Mesothelial cell of epicardium (in vitro differentiated cells): ENCODE measurements around the gene DCAF10. TPM values are rescaled to one million over a fixed set of nuclear protein-coding genes. Genes with fewer than 3 reads are reported as not detected.
A peak's percentile ranks its signal among the peaks of the same experiment; 100 is the strongest.

Experiments
- DNase-seq, 2 experiments: peaks; one replicate each; pipeline ENCODE4 v3.0.0; 2021; ENCODE audit warnings: low spot score in 2 of 2; ENCODE audit not compliant: unreplicated experiment in 2 of 2
- H3K27ac Mint-ChIP-seq: 2 replicates; pipeline ENCODE4 v1.8.0; 2021; ENCODE audit warnings: mixed read lengths
- H3K27me3 Mint-ChIP-seq: 2 replicates; pipeline ENCODE4 v1.8.0; 2021; ENCODE audit warnings: low read depth, mixed read lengths
- H3K36me3 Mint-ChIP-seq: 2 replicates; pipeline ENCODE4 v1.8.0; 2021; ENCODE audit warnings: mixed read lengths
- H3K4me1 Mint-ChIP-seq: 2 replicates; pipeline ENCODE4 v1.8.0; 2021; ENCODE audit warnings: mixed read lengths
- H3K4me3 Mint-ChIP-seq: 2 replicates; pipeline ENCODE4 v1.8.0; 2021; ENCODE audit warnings: mild to moderate bottlenecking, moderate library complexity, mixed read lengths
- H3K9me3 Mint-ChIP-seq: 2 replicates; pipeline ENCODE4 v1.8.0; 2021; ENCODE audit warnings: mixed read lengths
- total RNA-seq: library from RNA; stranded (reverse); gene quantifications from 3 replicates; pipeline ENCODE4 v1.2.1, GENCODE V29; 2021
- TF ChIP-seq, protein P1 (sequence below): fragments of 200-600 bp; sonication (generic); IDR thresholded peaks from one replicate; pipeline ENCODE4 v1.5.0; 2021; ENCODE audit warnings: antibody characterized with exemption; ENCODE audit not compliant: unreplicated experiment

DCAF10 gene
- total RNA-seq, 1 donor from 2014 or later, result 30.9 TPM

DNA sequence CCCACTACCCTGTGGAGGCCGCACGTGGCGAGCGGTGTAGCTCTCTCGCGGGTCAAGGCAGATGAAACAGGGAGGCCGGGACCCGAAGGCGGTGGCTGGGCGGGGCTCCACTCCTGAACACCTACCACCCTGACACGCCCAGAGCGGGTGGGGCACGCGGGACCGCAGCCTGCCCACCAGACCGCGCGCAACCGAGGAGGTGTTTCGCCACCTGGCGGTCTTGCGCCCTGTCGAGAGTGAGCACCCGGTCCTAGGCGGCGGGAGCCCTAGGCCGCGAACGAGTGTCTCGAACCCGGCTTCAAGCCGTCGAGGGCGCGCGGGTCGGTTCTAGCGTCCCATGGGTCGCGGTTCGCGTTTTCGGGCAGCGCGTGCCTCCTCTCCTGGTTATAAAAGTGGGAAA, 13.5 kb upstream of the DCAF10 start:
- H3K27me3 Mint-ChIP-seq, result no peaks in the 10 kb centered on the region
- peaks cover 8% of the 10 kb centered on the region for H3K36me3 Mint-ChIP-seq
- TF ChIP-seq, protein P1, sequence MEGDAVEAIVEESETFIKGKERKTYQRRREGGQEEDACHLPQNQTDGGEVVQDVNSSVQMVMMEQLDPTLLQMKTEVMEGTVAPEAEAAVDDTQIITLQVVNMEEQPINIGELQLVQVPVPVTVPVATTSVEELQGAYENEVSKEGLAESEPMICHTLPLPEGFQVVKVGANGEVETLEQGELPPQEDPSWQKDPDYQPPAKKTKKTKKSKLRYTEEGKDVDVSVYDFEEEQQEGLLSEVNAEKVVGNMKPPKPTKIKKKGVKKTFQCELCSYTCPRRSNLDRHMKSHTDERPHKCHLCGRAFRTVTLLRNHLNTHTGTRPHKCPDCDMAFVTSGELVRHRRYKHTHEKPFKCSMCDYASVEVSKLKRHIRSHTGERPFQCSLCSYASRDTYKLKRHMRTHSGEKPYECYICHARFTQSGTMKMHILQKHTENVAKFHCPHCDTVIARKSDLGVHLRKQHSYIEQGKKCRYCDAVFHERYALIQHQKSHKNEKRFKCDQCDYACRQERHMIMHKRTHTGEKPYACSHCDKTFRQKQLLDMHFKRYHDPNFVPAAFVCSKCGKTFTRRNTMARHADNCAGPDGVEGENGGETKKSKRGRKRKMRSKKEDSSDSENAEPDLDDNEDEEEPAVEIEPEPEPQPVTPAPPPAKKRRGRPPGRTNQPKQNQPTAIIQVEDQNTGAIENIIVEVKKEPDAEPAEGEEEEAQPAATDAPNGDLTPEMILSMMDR, result no peak
- no peaks in the 10 kb centered on the region for H3K9me3 Mint-ChIP-seq
- H3K4me1 Mint-ChIP-seq, result peaks cover 19% of the 10 kb centered on the region
- no peak overlapping the region for H3K27ac Mint-ChIP-seq
- no peak for DNase-seq
- H3K4me3 Mint-ChIP-seq, result no peak overlapping the region

DNA sequence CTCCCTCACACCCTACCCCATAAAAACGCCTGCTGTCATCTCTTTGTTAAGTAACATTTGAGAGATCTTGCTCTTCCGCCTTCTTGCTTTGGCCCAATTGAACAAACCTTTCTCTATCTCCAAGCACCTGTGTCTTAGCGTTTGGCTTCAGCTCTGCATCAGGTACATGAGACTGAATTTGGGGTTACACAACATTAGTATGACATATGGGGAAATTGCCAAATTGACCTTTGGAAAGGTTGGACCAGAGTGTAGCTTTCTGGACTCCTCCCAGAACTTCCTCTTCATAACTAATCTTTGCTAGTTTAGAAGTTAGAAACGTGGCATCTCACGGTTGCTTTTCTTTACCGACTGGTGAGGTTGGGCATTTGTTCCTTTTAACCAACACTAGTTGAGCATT, 12.3 kb upstream of the DCAF10 start:
- Mint-ChIP-seq H3K4me3 (no peak overlapping the region), H3K36me3 (no peaks in the 10 kb centered on the region), H3K4me1 (peaks cover 13% of the 10 kb centered on the region), H3K27me3 (no peaks in the 10 kb centered on the region), H3K9me3 (no peaks in the 10 kb centered on the region), H3K27ac (no peak overlapping the region)
- DNase-seq, result no peak
- TF ChIP-seq, protein P1, result no peak

DNA sequence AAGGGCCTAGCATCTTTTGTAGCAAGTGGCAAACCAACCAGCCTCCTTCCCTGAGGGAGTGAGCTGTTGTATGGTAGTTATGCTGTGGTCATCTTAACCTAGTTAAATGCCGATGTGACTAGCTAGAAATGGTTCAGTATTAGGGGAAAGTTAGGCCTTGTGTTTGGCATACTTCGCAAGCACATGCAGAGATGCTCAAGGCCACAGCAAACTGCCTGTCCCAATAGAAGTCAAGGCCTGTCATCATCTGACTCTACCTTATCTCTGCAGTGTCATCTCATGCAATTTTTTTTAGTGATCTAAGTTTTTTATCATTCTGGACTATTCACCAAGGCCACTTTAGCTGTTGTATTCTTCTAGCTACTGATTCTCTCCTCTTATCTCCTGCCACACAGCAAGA, 10.5 kb upstream of the DCAF10 start:
- Mint-ChIP-seq H3K4me1 (peaks cover 4% of the 10 kb centered on the region), H3K27ac (no peak overlapping the region), H3K4me3 (no peak overlapping the region), H3K36me3 (no peaks in the 10 kb centered on the region), H3K9me3 (no peaks in the 10 kb centered on the region), H3K27me3 (peaks cover under 1% of the 10 kb centered on the region)
- DNase-seq, result no peak
- TF ChIP-seq, protein P1, result no peak

DNA sequence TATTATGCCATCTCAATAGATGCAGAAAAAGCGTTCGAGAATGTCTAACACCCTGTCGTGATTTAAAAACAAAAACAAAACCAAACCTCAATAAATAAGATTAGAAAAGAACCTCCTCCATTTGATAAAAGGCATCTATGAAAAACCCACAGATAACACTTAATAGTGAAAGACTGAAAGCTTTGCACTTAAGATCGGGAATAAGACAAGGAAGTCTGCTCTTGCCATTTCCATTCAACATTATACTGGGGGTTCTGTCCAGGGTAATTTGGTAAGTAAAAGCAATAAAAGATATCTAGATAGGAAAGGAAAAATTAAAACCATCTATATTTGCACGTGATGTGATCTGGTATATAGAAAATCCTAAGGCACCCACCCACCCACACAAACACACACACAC, 8.5 kb upstream of the DCAF10 start:
- Mint-ChIP-seq H3K27me3 (peaks cover 5% of the 10 kb centered on the region), H3K36me3 (no peaks in the 10 kb centered on the region), H3K4me1 (no peaks in the 10 kb centered on the region), H3K4me3 (no peak overlapping the region), H3K9me3 (no peaks in the 10 kb centered on the region), H3K27ac (no peak overlapping the region)
- DNase-seq, result no peak
- TF ChIP-seq, protein P1, result no peak

DNA sequence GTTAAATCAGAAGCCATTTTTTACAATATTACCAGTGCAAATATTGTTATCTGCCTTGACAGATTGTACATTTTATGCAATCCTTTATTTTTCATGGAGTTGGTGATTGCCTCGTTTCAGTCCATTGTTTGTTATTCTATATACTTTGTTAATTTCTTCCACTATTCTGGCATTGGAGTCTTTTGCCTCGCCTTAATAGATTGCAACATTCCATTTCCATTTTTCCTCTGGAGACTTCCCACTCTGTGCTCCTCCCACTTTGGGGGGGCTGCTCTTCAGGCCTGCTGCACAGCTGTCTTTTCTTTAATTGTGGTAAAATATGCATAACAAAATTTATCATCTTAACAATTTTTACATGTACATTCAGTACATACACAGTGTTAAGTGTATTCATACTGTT, 4.4 kb upstream of the DCAF10 start:
- DNase-seq, result no peak
- TF ChIP-seq, protein P1, result no peak

DNA sequence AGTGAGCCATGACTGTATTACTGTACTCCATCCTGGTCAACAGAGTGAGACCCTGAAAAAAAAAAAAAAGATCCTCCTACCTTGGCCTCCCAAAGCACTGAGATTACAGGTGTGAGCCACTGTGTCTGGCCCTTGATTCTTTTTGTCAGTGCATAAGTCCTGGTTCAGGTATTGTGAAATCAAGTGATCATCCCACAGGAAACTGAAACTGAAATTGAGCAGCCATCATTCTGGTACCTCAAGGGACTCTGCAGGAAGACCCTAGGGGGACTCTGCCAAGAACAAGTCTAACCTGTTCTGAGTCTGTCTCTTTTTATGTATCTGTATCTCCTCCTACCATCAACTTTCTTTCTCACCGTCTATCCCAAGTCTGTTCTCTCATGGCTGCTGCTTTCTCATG, 1.9 kb upstream of the DCAF10 start:
- H3K4me3 Mint-ChIP-seq, result peak overlapping the region; percentile 95
- TF ChIP-seq, protein P1, result no peak
- no peak for DNase-seq
- H3K4me1 Mint-ChIP-seq, result peaks cover 28% of the 10 kb centered on the region
- peaks cover 5% of the 10 kb centered on the region for H3K27me3 Mint-ChIP-seq
- no peaks in the 10 kb centered on the region for H3K36me3 Mint-ChIP-seq
- H3K27ac Mint-ChIP-seq, result no peak overlapping the region
- H3K9me3 Mint-ChIP-seq, result no peaks in the 10 kb centered on the region

More for the DNA sequence above, 4.4 kb upstream of the DCAF10 start:
- Mint-ChIP-seq H3K27ac (no peak overlapping the region), H3K9me3 (no peaks in the 10 kb centered on the region), H3K36me3 (no peaks in the 10 kb centered on the region), H3K4me1 (peaks cover 10% of the 10 kb centered on the region), H3K4me3 (no peak overlapping the region), H3K27me3 (peaks cover 5% of the 10 kb centered on the region)
